ENCODE data around the gene SPG21. TPM values are rescaled to one million over a fixed set of nuclear protein-coding genes. Genes with fewer than 3 reads are reported as not detected.

The SPG21 gene, protein sequence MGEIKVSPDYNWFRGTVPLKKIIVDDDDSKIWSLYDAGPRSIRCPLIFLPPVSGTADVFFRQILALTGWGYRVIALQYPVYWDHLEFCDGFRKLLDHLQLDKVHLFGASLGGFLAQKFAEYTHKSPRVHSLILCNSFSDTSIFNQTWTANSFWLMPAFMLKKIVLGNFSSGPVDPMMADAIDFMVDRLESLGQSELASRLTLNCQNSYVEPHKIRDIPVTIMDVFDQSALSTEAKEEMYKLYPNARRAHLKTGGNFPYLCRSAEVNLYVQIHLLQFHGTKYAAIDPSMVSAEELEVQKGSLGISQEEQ
- total RNA-seq (2022; extraction: Qiagen RNA extraction) = 115 to 133 TPM (median 124 TPM) in 5 replicates

DNA sequence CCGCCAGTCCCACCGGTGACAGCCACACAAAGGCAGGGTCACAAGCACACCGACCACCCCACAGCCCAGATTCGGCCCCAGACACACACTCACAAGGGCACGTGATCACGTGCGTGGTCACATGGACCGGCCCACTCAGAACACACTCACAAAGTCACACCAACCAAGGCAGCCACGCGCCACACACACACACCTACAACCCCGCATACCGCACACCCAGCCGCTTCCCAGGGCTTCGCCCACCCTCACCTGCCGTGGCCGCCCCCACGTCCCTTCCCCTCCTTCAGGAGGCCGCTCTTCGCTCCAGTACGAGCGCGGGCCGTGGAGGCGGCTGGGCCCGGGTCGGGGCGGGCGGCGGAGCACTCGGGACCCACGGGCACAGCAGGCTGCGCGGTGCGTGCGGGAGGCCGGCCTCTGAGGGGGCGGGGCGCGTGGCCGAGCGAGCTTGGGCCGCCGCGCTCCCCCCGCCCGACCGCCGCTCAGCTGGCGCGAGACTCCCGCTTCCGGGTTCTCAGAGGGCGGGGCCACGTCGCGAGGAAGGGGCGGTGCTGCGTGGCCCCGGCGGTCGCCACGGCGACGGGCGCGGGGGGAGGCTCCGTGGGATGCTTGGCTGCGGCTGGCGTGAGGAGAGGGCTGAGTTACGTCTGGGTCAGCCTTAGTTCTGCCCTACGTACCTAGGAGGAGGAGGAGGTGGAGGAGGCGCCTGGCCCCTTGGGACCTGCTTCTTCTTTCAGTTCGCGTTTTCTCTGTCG, at the start of gene SPG21:
SPG21 (minus strand) TSS at position 499 of the 752 bp plus-strand sequence. CDS start 6,345 bp downstream, outside the sequence.

DNA sequence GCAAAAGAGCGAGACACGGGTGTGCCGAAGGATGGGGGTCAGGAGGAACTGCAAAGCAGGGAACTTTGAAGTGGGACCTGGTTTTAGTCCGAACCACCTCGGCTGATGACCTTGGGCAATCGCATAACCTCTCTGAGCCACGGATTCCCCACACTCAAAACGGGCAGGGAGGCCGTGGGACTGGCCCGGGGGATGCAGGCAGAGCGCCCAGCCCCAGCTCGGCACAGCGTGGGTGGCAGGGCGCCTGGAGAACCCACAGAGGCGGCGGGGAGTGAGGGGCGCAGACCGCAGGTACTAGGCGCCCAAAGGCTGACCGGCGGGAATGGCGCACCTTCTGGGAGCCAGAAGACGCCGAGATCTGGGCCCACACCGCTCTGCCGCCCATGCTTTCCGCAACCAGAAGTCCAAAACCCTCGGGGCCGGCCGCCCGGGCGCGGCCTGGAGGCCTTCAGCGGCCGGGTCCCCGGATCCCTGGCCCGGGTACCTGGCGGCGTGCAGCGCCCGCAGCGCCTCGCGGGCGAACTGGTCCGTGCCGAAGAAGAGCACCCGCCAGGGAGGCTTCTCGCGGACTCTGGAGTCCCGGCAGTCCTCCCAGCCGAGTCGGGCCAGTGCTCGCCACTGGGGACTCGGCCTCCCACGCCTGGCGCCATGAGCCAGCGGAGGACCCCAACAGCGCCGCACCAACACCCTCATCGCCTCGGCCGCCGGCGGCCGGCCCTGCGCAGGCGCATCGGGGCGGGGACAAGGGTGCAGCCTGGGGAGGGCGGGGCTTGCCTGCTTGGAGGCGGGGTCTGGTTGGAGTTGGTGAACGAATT, 39.4 kb upstream of the SPG21 start, which contains the start of gene MTFMT:
MTFMT (minus strand) TSS at position 719 of the 815 bp plus-strand sequence; CDS start at position 693, 26 bp downstream.

Other genes with a start within 250 kb of the SPG21 start
- 6.7 to 9.6 TPM (median 8.4 TPM) in 5 replicates for gene RBPMS2, start 214.3 kb downstream of the SPG21 start, total RNA-seq (2022; extraction: Qiagen RNA extraction)
- 6.7 to 15.9 TPM (median 13.2 TPM) in 5 replicates for gene PIF1, start 164.3 kb downstream of the SPG21 start, total RNA-seq (2022; extraction: Qiagen RNA extraction)
- gene PLEKHO2, start 148.0 kb downstream of the SPG21 start, total RNA-seq (2022; extraction: Qiagen RNA extraction) = 5.9 to 6.9 TPM (median 6.5 TPM) in 5 replicates
- 1.2 to 2.1 TPM (median 1.7 TPM) in 5 replicates for gene ANKDD1A, start 78.0 kb downstream of the SPG21 start, total RNA-seq (2022; extraction: Qiagen RNA extraction)
- 25.0 to 29.4 TPM (median 25.8 TPM) in 5 replicates for gene MTFMT, start 39.7 kb upstream of the SPG21 start, total RNA-seq (2022; extraction: Qiagen RNA extraction)
- gene SLC51B, start 55.5 kb upstream of the SPG21 start, total RNA-seq (2022; extraction: Qiagen RNA extraction) = 13.7 to 16.8 TPM (median 15.2 TPM) in 5 replicates
- gene RASL12, start 78.1 kb upstream of the SPG21 start, total RNA-seq (2022; extraction: Qiagen RNA extraction) = 0.08 to 0.17 TPM (median 0.14 TPM) in 4 of 5 replicates, not detected in the other
- not detected in 5 replicates for gene KBTBD13, start 86.8 kb upstream of the SPG21 start, total RNA-seq (2022; extraction: Qiagen RNA extraction)
- gene UBAP1L, start 125.3 kb upstream of the SPG21 start, total RNA-seq (2022; extraction: Qiagen RNA extraction) = 0.29 to 1.4 TPM (median 0.61 TPM) in 5 replicates
- 24.3 to 28.7 TPM (median 27.5 TPM) in 5 replicates for gene PDCD7, start 143.9 kb upstream of the SPG21 start, total RNA-seq (2022; extraction: Qiagen RNA extraction)
- gene CLPX, start 195.4 kb upstream of the SPG21 start, total RNA-seq (2022; extraction: Qiagen RNA extraction) = 42.3 to 55.1 TPM (median 51.9 TPM) in 5 replicates
- gene CILP, start 221.6 kb upstream of the SPG21 start, total RNA-seq (2022; extraction: Qiagen RNA extraction) = 0.60 to 0.79 TPM (median 0.71 TPM) in 5 replicates